ENCODE data around the gene RIPPLY3.
"Not testable (repeated sequence)": the region's sequence is repeated elsewhere in the genome, so short reads cannot be mapped to it uniquely, and the experiment has no call there.

The RIPPLY3 gene

GRCh38 chr21:36981049-36981391, 25.5 kb upstream of the RIPPLY3 start:
- DNase-seq (ENCODE audit: low spot score), result no peak

- DNase-seq (ENCODE audit: low spot score), result no peak
Measured at GRCh38 chr21:36981977-36982700, 24.4 kb upstream of the RIPPLY3 start.

- DNase-seq (ENCODE audit: low spot score), result no peak
Measured at GRCh38 chr21:36985751-36986594, 20.5 kb upstream of the RIPPLY3 start.

GRCh38 chr21:36987845-36988244, 18.7 kb upstream of the RIPPLY3 start:
- DNase-seq (ENCODE audit: low spot score), result no peak

- DNase-seq (ENCODE audit: low spot score), result no peak
Measured at GRCh38 chr21:36988536-36988935, 18.0 kb upstream of the RIPPLY3 start.

- DNase-seq (ENCODE audit: low spot score), result not testable (repeated sequence)
Measured at GRCh38 chr21:36989199-36989698, 17.3 kb upstream of the RIPPLY3 start.

- DNase-seq (ENCODE audit: low spot score), result peak; percentile 99
Measured at GRCh38 chr21:36989699-36990507, 16.6 kb upstream of the RIPPLY3 start.

- no peak for DNase-seq (ENCODE audit: low spot score)
Measured at GRCh38 chr21:36990508-36991205, 15.8 kb upstream of the RIPPLY3 start.

- peak; percentile 39 for DNase-seq (ENCODE audit: low spot score)
Measured at GRCh38 chr21:36992671-36993070, 13.8 kb upstream of the RIPPLY3 start.

- DNase-seq (ENCODE audit: low spot score), result no peak
Measured at GRCh38 chr21:36994501-36995158, 11.9 kb upstream of the RIPPLY3 start.

- DNase-seq (ENCODE audit: low spot score), result not testable (repeated sequence)
Measured at GRCh38 chr21:36995285-36995684, 11.2 kb upstream of the RIPPLY3 start.

- no peak for DNase-seq (ENCODE audit: low spot score)
Measured at GRCh38 chr21:36999131-36999898, 7.2 kb upstream of the RIPPLY3 start.

- no peak for DNase-seq (ENCODE audit: low spot score)
Measured at GRCh38 chr21:37000381-37000780, 6.1 kb upstream of the RIPPLY3 start.

- no peak for DNase-seq (ENCODE audit: low spot score)
Measured at GRCh38 chr21:37001441-37001840, 5.1 kb upstream of the RIPPLY3 start.

GRCh38 chr21:37002851-37003250, 3.7 kb upstream of the RIPPLY3 start:
- not testable (repeated sequence) for DNase-seq (ENCODE audit: low spot score)

GRCh38 chr21:37003917-37004316, 2.6 kb upstream of the RIPPLY3 start:
- not testable (repeated sequence) for DNase-seq (ENCODE audit: low spot score)

GRCh38 chr21:37005548-37006485, 685 bp upstream of the RIPPLY3 start:
- DNase-seq (ENCODE audit: low spot score), result peak; percentile 58

- no peak for DNase-seq (ENCODE audit: low spot score)
Measured at GRCh38 chr21:37008724-37009123, 2.2 kb downstream of the RIPPLY3 start.

- peak; percentile 90 for DNase-seq (ENCODE audit: low spot score)
Measured at GRCh38 chr21:37009740-37010341, 3.3 kb downstream of the RIPPLY3 start.
